Measurements from ENCODE around the gene ASIC4. TPM values are rescaled to one million over a fixed set of nuclear protein-coding genes. Genes with fewer than 3 reads are reported as not detected.

Gene ASIC4
- total and polyA plus RNA-seq, 2 of the 13 experiments (the other 11 are each of a cell fraction or from before 2014, with no cell fraction given), result 0.03 TPM; not detected in 1

DNA sequence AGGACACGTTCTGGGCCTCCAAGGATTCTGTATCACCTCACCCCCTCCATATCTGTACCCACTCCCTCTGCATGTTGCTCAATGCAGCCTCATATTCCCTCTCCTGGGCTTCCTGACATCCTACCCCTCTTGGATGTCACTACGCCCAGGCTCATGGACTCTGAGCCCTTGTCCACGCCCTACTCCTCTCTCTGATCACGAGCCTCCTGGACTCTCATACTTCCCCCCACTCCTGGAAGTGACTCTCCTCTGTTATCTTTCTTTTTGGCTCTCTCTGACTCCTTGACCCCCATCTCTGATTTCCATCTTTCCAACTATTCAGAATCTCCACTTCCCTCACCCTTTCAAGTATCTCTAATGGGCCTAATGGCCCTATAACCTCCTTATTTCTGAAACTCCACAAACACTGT lies 31.7 kb downstream of the ASIC4 start (continued):
- 0 out of 2 replicates have a peak, but pooled peaks have one; percentile 26 for TF ChIP-seq HMG20B (CRISPR knock-in tag; conservative IDR thresholded peaks at IDR 0.05)
- peak; percentile 59; the same call in 1 of the 2 replicates for TF ChIP-seq KAT8 (CRISPR knock-in tag; IDR thresholded peaks at IDR 0.05)
- no peak for TF ChIP-seq NR1H2 (CRISPR knock-in tag; IDR thresholded peaks at IDR 0.05; ENCODE audit: borderline replicate concordance, low read depth)
- TF ChIP-seq, protein P1, sequence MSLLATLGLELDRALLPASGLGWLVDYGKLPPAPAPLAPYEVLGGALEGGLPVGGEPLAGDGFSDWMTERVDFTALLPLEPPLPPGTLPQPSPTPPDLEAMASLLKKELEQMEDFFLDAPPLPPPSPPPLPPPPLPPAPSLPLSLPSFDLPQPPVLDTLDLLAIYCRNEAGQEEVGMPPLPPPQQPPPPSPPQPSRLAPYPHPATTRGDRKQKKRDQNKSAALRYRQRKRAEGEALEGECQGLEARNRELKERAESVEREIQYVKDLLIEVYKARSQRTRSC (CRISPR knock-in tag; IDR thresholded peaks at IDR 0.05; ENCODE audit: low read depth), result no peak
- no peak for TF ChIP-seq TOPORS (CRISPR knock-in tag; IDR thresholded peaks at IDR 0.05)
- TF ChIP-seq, protein P2, sequence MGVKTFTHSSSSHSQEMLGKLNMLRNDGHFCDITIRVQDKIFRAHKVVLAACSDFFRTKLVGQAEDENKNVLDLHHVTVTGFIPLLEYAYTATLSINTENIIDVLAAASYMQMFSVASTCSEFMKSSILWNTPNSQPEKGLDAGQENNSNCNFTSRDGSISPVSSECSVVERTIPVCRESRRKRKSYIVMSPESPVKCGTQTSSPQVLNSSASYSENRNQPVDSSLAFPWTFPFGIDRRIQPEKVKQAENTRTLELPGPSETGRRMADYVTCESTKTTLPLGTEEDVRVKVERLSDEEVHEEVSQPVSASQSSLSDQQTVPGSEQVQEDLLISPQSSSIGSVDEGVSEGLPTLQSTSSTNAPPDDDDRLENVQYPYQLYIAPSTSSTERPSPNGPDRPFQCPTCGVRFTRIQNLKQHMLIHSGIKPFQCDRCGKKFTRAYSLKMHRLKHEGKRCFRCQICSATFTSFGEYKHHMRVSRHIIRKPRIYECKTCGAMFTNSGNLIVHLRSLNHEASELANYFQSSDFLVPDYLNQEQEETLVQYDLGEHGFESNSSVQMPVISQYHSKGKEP (CRISPR knock-in tag; IDR thresholded peaks at IDR 0.05), result no peak
- no peak for TF ChIP-seq ZNF652 (CRISPR knock-in tag; IDR thresholded peaks at IDR 0.05; ENCODE audit: borderline replicate concordance, low read depth)
- peak; percentile 55; the same call in 1 of the 3 replicates for TF ChIP-seq MXI1 (IDR thresholded peaks at IDR 0.05; ENCODE audit: borderline replicate concordance, low read depth, low read length)
- TF ChIP-seq ZNF562 (CRISPR knock-in tag; IDR thresholded peaks at IDR 0.05; ENCODE audit: borderline replicate concordance), result no peak
- peak; percentile 8 for TF ChIP-seq YY1 (IDR thresholded peaks at IDR 0.05; ENCODE audit: insufficient read depth, insufficient replicate concordance, low read depth, low read length)
- no peak for TF ChIP-seq ZNF24 (IDR thresholded peaks at IDR 0.05)
- no peak for TF ChIP-seq MTA3 (CRISPR knock-in tag; IDR thresholded peaks at IDR 0.05)
- TF ChIP-seq ZNF3 (CRISPR knock-in tag; IDR thresholded peaks at IDR 0.05), result no peak
- TF ChIP-seq ZNF713 (CRISPR knock-in tag; IDR thresholded peaks at IDR 0.05), result no peak
- TF ChIP-seq TAF1 (CRISPR knock-in tag; IDR thresholded peaks at IDR 0.05), result no peak
- no peak for TF ChIP-seq HNRNPLL (IDR thresholded peaks at IDR 0.05; ENCODE audit: low read depth, low read length, poor library complexity, severe bottlenecking)
- peak; percentile 73; the same call in 1 of the 2 replicates for TF ChIP-seq SIN3A (IDR thresholded peaks at IDR 0.05; ENCODE audit: borderline replicate concordance, low read depth, low read length)
- TF ChIP-seq KDM3A (CRISPR knock-in tag; IDR thresholded peaks at IDR 0.05; ENCODE audit: low read depth), result 0 out of 2 replicates have a peak, but pooled peaks have one; percentile 23
- no peak for TF ChIP-seq SRSF9 (IDR thresholded peaks at IDR 0.05; ENCODE audit: borderline replicate concordance, insufficient read depth, low read depth, low read length, poor library complexity, severe bottlenecking)
- TF ChIP-seq ZFP1 (CRISPR knock-in tag; IDR thresholded peaks at IDR 0.05), result no peak
- TF ChIP-seq, protein P3, sequence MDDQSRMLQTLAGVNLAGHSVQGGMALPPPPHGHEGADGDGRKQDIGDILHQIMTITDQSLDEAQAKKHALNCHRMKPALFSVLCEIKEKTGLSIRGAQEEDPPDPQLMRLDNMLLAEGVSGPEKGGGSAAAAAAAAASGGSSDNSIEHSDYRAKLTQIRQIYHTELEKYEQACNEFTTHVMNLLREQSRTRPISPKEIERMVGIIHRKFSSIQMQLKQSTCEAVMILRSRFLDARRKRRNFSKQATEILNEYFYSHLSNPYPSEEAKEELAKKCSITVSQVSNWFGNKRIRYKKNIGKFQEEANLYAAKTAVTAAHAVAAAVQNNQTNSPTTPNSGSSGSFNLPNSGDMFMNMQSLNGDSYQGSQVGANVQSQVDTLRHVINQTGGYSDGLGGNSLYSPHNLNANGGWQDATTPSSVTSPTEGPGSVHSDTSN (CRISPR knock-in tag; IDR thresholded peaks at IDR 0.05; ENCODE audit: borderline replicate concordance), result no peak
- TF ChIP-seq ZNF644 (CRISPR knock-in tag; IDR thresholded peaks at IDR 0.05; ENCODE audit: low read depth), result peak; percentile 74
- peak; percentile 82; the same call in 1 of the 2 replicates for TF ChIP-seq ZSCAN25 (CRISPR knock-in tag; IDR thresholded peaks at IDR 0.05)
- TF ChIP-seq, protein P4, sequence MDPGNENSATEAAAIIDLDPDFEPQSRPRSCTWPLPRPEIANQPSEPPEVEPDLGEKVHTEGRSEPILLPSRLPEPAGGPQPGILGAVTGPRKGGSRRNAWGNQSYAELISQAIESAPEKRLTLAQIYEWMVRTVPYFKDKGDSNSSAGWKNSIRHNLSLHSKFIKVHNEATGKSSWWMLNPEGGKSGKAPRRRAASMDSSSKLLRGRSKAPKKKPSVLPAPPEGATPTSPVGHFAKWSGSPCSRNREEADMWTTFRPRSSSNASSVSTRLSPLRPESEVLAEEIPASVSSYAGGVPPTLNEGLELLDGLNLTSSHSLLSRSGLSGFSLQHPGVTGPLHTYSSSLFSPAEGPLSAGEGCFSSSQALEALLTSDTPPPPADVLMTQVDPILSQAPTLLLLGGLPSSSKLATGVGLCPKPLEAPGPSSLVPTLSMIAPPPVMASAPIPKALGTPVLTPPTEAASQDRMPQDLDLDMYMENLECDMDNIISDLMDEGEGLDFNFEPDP (CRISPR knock-in tag; conservative IDR thresholded peaks at IDR 0.05), result no peak
- no peak for TF ChIP-seq SMARCE1 (IDR thresholded peaks at IDR 0.05; ENCODE audit: borderline replicate concordance)
- TF ChIP-seq ZNF878 (CRISPR knock-in tag; IDR thresholded peaks at IDR 0.05), result peak; percentile 93
- TF ChIP-seq CBFB (CRISPR knock-in tag; IDR thresholded peaks at IDR 0.05), result no peak
- TF ChIP-seq ZNF337 (CRISPR knock-in tag; IDR thresholded peaks at IDR 0.05; ENCODE audit: borderline replicate concordance, low read depth), result no peak
- no peak for TF ChIP-seq ZNF780A (CRISPR knock-in tag; IDR thresholded peaks at IDR 0.05)

All from HepG2 (cell line).